HG03175 (cell line): ENCODE results near the gene KLHDC7B.
A peak's percentile ranks its signal among the peaks of the same experiment; 100 is the strongest.
"Not testable (repeated sequence)": the region's sequence is repeated elsewhere in the genome, so short reads cannot be mapped to it uniquely, and the experiment has no call there.

Source experiments
- ATAC-seq: cut with Tn5 transposase; IDR thresholded peaks from one replicate; pipeline ENCODE4 v1.9.1; 2021; ENCODE audit warnings: mild to moderate bottlenecking, moderate library complexity; ENCODE audit not compliant: unreplicated experiment

Gene KLHDC7B

DNA sequence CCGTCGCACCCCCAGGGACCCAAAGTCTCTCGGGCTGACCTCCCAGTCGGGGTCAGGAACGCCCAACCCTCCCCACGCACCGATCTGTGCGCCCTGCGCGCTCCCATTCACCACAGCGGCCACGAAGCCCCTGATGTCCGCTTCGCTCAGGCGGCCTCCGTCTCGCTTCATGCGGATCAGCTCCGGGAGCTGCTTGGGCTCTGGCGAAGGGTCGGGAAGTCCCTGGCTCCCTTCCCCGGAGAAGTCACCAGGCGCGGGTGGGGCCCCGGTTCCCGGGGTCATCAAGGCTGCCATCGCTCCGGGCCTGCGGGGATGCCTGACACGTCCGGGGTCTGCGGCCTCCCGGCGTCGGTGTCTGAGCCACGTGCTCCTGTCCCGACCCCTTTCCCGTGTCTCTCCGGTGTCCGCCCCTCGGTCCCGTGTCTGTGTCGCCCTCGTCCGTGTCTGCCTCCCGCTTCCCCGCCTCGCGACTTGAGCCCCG, 16.2 kb upstream of the KLHDC7B start:
- ATAC-seq = no peak

DNA sequence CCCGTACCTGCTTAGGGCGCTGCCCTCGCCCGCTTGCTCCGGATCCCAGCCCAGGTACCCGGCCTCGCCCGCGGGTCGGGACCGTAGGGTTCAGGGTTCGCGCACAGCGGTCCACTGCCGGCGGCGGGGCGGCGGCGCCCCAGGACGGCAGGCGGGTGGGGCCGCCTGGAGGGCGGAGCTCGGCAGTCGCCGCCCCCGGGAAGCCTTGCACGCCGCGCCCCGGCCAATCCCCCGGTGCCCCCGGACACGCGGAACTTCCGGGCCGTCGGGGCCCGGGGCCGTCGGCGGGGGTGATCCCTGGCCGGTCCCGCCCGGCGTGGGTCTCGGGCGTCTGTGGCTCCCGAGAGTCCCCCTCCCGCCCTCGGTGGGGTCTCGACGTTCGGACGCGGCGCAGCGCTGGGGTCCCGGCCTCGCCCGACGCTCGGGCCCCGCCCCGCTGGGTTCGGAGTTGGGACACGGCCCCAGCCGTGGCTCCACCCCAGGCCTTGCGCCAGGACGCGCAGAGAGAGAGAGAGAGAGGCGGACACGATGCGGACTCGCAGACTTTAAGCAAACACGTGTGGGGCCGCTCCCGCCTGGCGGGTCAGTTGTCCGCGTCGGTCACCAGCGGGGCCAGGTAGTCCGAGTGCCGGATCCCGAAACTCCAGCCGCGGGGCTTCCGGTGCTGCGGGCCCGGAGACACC, 15.7 kb upstream of the KLHDC7B start, which contains the start of gene TYMP:
Gene TYMP (minus strand): TSS at position 116 of the 683 bp plus-strand sequence. CDS start 303 bp downstream, outside the sequence.
- peak; percentile 24 for ATAC-seq

DNA sequence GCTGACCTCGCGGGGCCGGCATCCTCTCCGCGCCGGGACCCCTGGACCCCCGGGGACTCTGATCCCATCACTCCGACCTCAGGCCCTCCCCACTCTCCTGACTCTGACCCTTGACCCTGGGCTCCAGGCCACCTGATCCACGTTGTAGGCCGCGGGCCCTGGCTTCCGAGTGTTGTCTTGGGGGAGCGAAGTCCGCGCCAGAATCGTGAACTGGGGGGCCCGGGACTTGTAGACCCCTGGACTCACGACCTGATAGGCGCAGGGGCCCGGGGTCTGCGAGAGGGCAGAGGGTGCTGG, 15.2 kb upstream of the KLHDC7B start:
- no peak for ATAC-seq

DNA sequence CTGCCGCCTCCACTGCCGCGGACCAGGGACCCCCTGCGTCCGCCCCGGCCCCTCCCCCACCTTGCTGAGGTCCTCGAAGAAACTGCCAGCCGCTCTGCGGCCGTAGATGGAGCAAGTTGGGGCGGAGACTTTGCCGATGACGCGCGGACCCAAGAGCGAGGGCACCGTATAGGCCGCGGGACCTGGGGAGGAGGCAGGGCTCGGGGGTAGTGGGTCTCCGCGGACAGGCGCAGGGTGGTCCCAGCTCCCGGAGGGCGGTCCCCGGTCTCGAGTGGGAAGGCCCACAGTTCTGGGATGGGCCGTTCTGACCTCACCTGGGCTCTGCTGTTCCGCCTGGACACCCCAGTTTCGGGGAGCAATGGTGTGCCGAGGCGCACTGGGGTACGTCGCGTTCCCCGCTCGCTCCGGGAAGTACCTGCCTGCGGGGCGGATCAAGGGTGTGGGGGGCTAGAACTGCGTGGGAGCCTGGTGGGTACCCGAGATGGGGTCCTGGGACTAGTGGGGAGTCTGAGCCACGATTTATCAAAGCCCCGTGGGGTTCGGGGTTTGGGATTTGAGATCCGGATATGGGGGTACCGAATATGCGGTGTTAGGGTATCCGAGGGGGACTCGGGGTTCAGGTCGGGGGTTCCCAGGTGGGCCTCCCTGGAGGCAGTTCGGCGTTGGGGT, 14.7 kb upstream of the KLHDC7B start:
- ATAC-seq = peak; percentile 30

DNA sequence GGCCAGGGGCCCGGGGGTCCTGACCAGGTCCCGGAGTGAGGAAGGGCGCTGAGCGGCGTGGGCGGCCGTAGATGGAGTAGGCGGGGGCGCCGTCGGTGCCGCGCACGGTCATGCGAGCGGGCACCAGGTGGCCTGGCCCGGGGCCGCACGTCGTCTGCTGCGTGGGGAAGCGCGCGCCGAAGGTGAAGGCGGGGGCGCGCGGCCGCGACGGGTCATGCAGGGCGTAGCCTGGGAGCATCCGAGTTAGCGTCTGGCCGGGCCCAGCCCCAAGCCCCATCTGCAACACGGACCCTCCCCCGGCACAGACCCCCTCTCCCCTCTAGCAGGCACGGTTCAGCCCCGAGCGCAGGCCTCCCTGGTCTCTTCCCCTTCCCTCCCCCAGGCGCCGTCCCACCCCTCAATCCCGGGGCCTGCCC, 14.1 kb upstream of the KLHDC7B start:
- no peak for ATAC-seq

DNA sequence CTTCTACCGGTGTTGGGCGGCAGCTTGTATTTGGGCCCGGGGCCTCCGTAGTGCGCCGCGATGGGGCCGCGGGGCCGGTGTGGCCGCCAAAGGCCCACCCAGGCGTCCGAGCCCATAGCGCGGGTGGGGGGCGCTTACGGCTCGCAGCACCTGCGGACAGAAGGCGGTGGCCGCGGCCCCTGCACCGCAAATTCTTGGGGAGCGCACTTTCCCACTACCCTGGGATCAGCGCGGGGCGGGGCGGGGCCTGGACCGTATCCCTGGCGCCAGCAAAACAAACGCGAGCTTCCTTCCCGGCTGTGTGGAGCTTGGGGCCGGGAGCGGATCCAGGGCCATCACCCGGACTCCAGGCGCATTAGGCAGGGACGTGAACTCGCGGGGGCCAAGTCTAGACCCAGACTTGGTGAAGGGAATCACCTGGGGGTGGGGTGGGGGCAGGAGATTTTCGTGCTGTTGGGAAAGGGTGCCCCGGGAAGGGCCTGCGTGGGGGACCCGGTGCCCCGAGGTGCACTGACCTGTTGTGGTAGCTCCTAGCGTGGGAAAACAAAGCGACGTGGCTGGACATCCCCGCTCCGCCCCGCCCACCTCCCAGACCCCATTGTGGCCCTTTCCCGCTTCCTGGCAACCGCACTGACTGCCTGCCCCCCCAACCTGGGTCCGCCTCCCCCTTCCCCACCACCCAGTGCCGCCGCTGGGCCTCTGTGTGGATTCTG, 13.6 kb upstream of the KLHDC7B start:
- no peak for ATAC-seq

DNA sequence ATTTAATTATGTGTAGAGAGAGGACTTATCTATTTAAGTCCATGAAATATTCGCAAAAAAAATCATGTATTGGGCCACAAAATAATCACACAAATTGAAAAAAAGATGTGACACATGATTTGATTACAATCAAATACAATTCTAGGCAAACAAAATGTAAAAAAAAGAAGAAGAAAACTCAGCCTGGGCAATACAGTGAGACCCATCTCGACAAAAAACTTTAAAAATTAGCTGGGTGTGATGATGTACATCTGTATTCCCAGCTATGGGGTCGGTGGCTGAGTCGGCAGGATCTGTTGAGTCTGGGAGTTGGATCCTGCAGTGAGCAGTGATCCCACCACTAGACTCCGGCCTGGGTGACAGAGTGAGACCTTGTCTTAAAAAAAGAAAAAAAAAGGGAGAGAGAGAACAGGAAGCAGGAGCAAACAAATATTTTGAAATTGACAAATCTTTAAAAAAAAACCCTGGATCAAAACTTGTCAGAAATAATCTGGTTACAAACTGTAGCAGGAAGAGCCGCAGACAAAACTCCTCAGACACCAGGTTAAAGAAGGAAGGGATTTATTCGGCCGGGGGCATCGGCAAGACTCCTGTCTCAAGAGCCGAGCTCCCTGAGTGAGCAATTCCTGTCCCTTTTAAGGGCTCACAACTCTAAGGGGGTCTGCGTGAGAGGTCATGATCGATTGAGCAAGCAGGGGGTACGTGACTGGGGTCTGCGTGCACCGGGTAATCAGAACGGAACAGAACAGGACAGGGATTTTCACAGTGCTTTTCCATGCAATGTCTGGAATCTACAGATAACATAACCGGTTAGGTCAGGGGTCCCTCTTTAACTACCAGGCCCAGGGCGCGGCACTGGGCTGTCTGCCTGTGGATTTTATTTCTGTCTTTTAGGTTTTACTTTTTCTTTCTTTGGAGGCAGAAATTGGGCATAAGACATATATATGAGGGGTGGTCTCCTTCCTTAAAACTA, 12.6 kb upstream of the KLHDC7B start:
- no peak for ATAC-seq

DNA sequence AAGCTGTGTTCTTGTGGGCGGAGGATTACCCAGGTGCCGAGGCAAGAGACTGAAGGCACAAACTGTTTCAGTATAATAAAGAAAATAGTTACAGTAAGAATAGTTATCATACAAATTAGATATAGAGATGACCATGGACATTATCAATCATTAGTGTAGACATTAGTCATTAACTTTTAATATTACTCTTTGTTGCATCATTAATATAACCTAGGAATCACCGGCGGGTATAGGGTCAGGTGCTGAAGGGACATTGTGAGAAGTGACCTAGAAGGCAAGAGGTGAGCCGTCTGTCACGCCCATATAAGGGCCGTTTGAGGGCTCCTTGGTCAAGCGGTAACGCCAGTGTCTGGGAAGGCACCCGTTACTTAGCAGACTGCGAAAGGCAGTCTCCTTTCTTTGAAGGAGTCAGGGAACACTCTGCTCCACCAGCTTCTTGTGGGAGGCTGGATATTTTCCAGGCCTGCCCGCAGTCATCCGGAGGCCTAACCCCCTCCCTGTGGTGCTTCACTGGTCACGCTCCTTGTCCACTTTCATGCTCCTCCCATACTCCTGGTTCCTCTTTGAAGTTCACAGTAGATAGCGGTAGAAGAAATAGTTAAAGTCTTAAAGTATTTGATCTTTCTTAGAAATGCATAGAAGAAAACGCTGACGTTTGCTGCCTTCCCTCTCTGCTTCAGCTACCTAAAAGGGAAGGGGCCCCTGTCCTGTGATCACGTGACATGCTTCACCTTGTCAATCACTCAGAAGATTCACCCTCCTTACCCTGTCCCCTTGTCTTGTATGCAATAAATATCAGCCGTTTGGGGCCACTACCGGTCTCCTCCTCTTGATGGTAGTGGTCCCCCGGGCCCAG, 11.6 kb upstream of the KLHDC7B start:
- not testable (repeated sequence) for ATAC-seq

DNA sequence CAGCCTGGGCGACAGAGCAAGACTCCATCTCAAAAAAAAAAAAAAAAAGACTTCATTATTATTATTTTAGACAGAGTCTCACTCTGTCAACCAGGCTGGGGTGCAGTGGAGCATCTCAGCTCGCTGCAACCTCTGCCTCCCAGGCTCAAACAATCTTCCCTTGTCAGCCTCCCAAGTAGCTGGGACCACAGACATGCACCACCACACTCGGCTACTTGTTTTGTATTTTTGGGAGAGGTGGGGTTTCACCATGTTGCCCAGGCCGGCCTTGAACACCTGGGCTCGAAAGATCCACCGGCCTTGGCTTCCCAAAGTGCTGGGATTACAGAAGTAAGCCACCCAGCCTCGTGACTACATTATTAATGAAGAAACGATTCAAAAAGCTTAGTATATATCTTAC, 10.6 kb upstream of the KLHDC7B start:
- ATAC-seq = no peak

DNA sequence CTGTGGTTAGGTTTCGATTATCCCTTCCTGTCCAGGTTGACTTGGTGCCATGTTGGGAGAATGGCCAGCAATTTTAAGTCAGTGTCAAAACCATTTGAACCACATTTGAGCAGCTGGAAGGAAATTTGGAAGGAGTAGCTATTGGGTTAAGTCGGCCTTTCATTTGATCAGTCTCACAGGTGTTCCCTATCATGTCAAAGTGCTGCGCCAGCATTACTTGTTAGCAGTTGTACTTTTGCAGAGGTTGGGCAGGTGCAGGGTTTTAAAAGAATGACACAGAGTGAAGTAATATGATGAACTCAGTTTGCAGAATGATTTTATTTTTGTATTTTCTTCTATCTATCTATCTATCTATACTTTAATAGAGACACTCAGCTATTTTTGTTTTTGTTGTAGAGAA, 9.5 kb upstream of the KLHDC7B start:
- ATAC-seq = no peak

DNA sequence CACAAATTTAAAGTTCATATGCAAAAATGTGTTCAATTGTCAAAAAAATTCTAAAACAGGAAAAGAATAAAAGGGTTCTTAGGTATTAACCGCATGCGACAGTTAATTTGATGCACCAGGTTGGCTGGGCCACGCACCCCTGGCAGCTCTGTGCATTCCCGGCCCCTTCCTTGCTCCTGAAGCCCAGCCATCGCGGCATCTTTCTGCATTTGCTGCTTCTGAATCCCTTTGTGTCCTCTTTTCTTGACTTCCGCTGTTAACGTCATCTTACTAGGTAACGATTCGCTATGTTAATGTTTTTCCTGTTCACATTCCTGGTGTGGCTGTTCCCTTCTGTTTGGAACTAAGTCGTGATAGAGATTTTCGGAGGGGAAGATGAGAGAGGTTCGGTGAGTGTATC, 7.9 kb upstream of the KLHDC7B start:
- ATAC-seq = no peak

DNA sequence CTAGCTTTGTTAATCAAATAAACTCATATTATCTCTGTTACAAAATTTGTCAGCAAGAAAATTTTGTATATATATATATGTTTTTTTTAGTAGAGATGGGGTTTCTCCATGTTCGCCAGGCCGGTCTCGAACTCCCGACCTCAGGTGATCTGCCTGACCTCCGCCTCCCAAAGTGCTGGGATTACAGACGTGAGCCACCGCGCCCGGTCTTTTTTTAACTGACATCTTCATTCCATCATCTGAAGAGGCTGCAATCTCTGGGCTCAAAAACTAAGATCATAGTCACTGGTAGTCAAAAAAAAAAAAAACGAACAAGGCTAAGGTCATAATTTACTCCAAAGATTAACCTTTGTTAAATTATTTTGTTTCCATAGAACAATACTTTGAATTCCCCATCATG, 5.3 kb upstream of the KLHDC7B start:
- ATAC-seq = no peak

DNA sequence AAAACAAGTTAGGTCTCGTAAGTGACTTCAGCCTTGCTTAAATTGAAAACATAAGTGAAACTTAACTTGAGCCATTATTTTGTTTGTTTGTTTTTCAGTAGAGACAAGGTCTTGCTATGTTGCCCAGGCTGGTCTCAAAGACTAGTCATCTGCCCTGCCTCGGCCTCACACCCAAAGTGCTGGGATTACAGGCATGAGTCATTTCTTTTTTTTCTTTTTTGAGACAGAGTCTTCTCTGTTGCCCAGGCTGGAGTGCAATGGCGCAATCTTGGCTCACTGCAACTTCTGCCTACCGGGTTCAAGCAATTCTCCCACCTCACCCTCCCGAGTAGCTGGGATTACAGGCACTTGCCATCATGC, 4.1 kb upstream of the KLHDC7B start:
- not testable (repeated sequence) for ATAC-seq

DNA sequence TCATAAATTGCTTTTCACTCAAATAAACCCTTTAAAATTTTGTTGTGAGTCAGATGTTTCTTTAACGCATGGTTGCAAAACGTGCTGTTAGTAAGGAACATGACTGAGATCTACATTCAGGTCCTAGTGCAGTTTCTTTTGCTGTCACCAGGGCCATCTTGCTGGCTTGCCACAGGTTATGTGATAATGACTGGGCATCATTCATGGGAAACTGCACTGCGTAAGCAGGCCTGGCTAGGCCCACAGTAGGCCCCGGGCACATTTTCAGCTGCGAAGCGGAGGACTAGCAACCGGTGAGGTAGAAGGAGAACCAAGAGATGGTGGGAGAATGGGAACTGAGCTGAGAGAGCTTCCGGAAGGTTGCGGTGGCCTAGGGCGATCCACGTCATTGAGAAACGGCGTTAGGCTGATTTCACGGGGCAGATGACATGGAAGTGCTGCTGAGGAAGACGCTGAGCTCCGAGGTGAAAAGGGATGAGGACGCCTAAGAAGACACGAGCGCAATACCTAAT, 3.2 kb upstream of the KLHDC7B start:
- no peak for ATAC-seq

DNA sequence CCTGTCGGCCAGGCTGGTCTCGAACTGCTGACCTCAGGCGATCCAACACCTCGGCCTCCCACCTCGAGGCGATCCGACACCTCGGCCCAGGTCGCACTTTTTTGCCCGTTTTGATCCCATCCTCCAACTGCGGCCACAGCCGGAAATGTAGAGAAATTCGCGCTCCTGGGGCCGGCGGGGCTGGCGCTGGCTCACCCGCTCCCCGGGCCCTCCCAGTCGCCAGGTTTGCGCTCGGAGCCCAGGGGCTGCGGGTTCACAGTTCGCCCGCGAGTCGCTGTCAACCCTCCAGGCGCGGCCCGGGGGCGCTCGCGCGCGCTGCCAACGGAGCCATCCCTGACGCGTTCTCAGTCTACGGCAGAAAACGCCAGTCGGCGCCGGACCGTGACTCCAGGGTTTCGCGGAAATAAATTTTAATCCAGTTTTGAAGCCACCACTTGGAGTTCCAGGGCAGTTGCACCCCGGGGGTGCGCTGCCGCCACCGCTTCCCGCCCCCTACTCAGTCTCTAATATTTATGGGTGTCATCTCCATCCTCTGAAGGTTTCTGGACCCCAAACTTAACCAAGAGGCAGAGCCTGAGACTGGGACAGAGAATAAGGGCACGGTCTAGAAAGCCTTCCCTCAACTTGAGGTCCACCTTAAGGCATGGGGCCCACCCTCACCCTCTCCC, 1.5 kb upstream of the KLHDC7B start:
- no peak for ATAC-seq

DNA sequence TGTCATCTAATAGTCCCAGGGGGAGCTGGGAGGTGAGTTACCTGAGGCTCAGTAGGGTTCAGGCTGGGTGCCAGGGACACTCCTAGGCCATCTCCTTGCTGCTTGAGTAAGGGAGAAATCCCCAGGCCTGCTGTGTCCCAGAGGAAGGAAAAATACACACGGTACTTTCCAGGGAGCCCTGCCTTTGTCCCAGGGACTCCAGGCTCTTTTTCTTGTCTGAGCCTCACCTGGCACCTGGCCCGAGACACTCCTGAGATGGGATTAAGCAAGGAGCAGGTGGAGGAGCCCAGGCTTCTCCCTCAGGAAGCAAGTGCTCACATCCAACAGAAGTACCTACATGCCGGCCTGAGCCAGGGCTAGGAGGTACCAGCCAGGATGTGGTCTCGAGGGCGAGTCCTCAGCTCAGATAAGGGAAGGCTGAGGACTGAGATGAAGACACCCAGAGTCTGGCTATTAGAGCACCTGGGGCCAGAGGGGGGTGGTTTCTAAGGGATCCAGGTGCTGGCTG, 899 bp upstream of the KLHDC7B start:
- ATAC-seq = no peak

DNA sequence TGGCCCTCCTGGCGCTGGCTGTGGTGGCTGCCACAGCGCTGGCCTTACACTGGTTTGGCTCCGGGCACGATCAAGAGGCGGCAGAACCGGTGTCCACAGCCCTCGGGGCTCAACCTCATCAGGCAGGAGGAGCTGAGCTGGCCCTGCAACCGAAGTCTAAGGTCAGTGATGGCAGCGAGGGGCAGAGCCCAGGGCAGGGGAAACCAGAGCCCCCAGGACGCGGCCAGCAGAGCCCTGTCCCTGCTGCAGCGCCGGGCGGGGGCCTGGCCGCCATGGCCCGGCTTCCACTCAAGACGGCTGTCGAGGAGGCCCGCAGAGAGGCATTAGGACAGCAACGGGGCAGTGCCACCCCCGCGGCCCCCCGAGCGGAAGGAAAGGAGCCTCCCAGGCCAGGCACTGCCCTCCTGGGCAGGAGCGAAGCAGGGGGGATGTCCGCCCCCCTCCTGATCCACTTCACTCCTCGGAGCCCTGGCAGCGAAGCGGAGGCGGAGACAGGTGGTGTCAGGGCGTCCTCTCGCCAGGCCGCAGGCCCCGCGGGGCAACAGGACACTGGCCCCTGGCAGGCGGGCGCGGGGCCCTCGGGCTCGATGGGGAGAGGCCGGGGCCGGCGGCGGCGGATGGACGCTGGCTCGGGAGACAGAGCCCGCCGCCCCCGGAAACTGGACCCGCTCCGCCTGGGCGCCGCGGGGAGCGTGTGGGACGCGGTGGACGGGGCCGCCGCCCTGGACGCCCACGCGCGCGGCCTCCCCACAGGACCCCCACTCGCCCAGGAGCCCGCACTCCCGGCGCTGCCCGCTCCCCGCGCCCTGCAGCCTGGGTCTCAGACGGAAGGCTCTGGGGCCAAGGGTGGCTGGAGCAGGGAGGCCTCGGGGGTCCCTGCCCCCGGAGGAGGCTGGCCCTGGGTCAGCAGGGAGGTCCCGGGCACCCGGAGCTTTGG, 895 bp downstream of the KLHDC7B start:
- ATAC-seq = no peak
